Activated CD4-positive, alpha-beta T cell treated with anti-CD3 and anti-CD28 coated beads for 36 hours (primary cell): Measurements from ENCODE around the gene MECP2. TPM values are rescaled to one million over a fixed set of nuclear protein-coding genes. Genes with fewer than 3 reads are reported as not detected.

ENCODE experiments used
- ATAC-seq: fragments of 200-7000 bp; cut with Tn5 transposase; one replicate; pipeline ENCODE4 v1.10.0; 2021; ENCODE audit warnings: mild to moderate bottlenecking, moderate library complexity
- CTCF ChIA-PET: fragments of 350-600 bp; sonication (Branson Sonifier 250); formaldehyde crosslinking; loops from one replicate; lab custom pipeline; 2021; ENCODE audit warnings: antibody characterized with exemption; lab: Charles Lee
- POLR2A ChIA-PET: fragments of 350-600 bp; sonication (Branson Sonifier 250); formaldehyde crosslinking; loops from one replicate; lab custom pipeline; 2021; ENCODE audit warnings: antibody characterized with exemption, inconsistent platforms; lab: Charles Lee
- DNase-seq: peaks from one replicate; pipeline ENCODE4 v3.0.0-alpha.2; 2020
- H3K27ac Mint-ChIP-seq: one replicate; pipeline ENCODE4 v1.8.0; 2021; ENCODE audit warnings: mixed read lengths
- H3K27me3 Mint-ChIP-seq: one replicate; pipeline ENCODE4 v1.8.0; 2021; ENCODE audit warnings: mixed read lengths
- H3K36me3 Mint-ChIP-seq: one replicate; pipeline ENCODE4 v1.8.0; 2021; ENCODE audit warnings: low read depth, mixed read lengths
- H3K4me1 Mint-ChIP-seq: one replicate; pipeline ENCODE4 v1.8.0; 2021; ENCODE audit warnings: mixed read lengths
- H3K4me3 Mint-ChIP-seq: one replicate; pipeline ENCODE4 v1.8.0; 2021; ENCODE audit warnings: mild to moderate bottlenecking, moderate library complexity, mixed read lengths
- H3K9me3 Mint-ChIP-seq: one replicate; pipeline ENCODE4 v1.8.0; 2021; ENCODE audit warnings: low read depth, mixed read lengths
- intact Hi-C, 2 experiments: fragments of 100-400 bp; cut with DNase I in 1 of 2; cut with micrococcal nuclease in 1 of 2; formaldehyde crosslinking; loops; one replicate each; pipeline versions ENCODE4 v1.14.2 to v1.15.1; 2022 to 2024; cut with DNase I, micrococcal nuclease
- total RNA-seq, 2 experiments: library from RNA; stranded (reverse); gene quantifications; one replicate each; pipeline ENCODE4 v1.2.3, GENCODE V29; 2021

MECP2 gene
- total RNA-seq, 2 experiments from 2014 or later = 50.7 to 60.0 TPM

DNA sequence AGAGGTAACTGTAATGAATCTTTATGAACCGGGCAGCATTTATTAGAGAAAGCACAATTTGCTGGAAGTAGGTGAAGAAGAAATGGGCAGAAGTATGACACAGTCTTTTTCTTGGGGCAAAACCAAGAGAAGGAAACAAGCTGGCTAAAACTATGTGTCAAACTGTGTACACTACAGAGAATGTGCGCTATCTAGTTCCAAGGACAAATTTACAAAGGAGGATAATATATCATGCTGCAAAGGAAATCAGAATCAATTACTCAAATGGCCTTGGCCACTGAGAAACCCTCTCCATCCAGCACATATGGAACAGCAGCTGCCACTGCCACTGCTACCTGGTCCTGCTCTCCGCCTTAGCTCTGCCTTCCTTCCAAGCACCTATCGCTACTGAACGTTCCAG lies 17.1 kb upstream of the MECP2 start:
- DNase-seq = no peak
- ATAC-seq = no peak
- Mint-ChIP-seq H3K4me1 (peaks cover 5% of the 10 kb centered on the region), H3K9me3 (no peaks in the 10 kb centered on the region), H3K36me3 (no peaks in the 10 kb centered on the region), H3K27ac (no peak overlapping the region), H3K4me3 (no peak overlapping the region), H3K27me3 (no peaks in the 10 kb centered on the region)
- ChIA-PET CTCF (no interaction called here), POLR2A (no interaction called here)
- intact Hi-C loops = no loop called here

DNA sequence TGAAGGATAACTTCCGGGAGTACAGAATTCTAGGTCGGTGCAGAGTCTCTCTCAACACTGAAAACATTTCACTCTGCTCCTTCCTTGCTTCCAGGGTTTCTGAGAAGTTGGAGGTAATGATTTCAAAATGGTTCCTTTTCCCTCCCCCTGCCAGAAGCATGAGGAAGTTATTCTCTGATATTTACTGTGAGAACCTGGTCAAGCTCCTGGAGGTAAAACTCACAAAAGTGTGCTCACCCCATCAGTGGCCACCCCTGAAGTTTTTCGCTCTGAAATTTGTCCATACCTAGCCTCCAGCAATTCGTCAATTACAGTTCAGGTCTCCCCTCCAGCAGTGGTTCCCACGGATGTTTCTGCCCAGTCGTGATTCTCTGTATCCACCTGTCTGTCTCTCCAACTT lies 16.2 kb upstream of the MECP2 start:
- Mint-ChIP-seq H3K36me3 (no peaks in the 10 kb centered on the region), H3K27ac (no peak overlapping the region), H3K9me3 (no peaks in the 10 kb centered on the region), H3K27me3 (no peaks in the 10 kb centered on the region), H3K4me3 (no peak overlapping the region), H3K4me1 (peaks cover 5% of the 10 kb centered on the region)
- DNase-seq (no peak), ATAC-seq (no peak)
- intact Hi-C loops = no loop called here
- ChIA-PET POLR2A (no interaction called here), CTCF (interaction anchor here (1.0 kb wide), 1 partner anchor 10 kb away, joined by 4 read pairs; no protein-coding TSS in a partner anchor)

DNA sequence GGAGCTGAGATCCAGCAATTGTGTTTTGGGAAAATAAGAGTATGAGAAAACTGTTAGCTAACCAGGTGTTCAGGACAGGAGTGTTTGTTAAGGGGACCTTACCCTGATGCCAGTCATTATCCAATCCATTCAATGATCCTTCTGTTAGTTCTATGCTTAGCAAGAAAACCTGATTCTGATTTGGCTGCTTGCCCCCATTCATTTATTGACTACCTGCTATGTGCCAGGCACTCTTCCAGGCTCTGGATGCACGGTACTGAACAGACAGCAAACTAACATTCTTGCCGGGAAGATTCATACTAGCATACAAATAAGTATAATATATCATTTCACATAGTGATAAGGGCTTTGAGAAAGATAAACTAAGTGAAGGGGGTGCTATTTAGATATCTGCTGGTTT lies 1.0 kb upstream of the MECP2 start:
- intact Hi-C loops = loop anchor here in 1 of 2 experiments (5.0 to 10.0 kb wide), 2 partner anchors 374 to 664 kb away; partner anchors contain the start of genes ABCD1, BCAP31 and DKC1
- Mint-ChIP-seq H3K27ac (peak overlapping the region; percentile 80), H3K36me3 (peaks cover 12% of the 10 kb centered on the region)

DNA sequence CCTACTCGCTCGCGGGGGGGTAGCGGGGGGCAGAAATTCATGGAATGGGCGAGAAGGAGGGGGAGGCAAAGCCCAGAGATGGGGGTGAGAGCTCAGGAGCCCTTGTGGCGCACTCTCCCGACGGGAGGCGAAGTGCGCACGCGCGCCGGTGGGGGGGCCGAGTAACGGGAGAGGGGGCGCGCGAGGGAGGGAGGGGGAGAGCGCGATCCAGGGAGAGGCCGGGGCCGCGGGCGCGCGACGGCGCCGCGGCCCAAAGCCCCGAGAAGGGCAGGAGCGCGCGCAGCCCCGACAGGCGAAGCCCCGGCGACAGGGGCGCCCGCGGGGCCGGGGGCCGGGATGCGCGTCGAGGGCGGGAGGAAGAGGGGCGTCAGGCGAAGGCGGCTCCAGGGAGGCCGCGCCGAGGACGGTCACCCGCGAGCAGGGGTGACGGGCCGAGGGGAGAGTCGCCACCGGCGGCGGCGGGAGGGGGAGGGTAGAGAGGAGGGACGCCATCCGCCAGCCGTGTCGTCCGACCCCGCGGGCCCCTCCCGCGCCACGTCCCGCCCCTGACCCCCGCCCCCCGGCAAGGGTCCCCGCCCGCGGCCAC lies 421 bp downstream of the MECP2 start:
- peaks cover under 1% of the 10 kb centered on the region for H3K27me3 Mint-ChIP-seq
- intact Hi-C loops = loop anchor here in 1 of 2 experiments (1.0 to 10.0 kb wide), 12 partner anchors 39 to 665 kb away; partner anchors contain the start of genes ABCD1, BCAP31, DKC1 and EMD
- H3K4me3 Mint-ChIP-seq = peak overlapping the region; percentile 81
- peaks cover 62% of the 10 kb centered on the region for H3K4me1 Mint-ChIP-seq
- DNase-seq = peak; percentile 78
- ChIA-PET POLR2A (interaction anchor here (1.0 kb wide), 1 partner anchor 130 kb away, joined by 4 read pairs; no protein-coding TSS in a partner anchor), CTCF (interaction anchor here (0.7 kb wide), 1 partner anchor 708 kb away, joined by 3 read pairs; no protein-coding TSS in a partner anchor)
- H3K36me3 Mint-ChIP-seq = peaks cover 12% of the 10 kb centered on the region
- ATAC-seq = peak; percentile 11
- peak overlapping the region; percentile 96 for H3K27ac Mint-ChIP-seq
- no peaks in the 10 kb centered on the region for H3K9me3 Mint-ChIP-seq

More for the DNA sequence above, 1.0 kb upstream of the MECP2 start:
- H3K4me1 Mint-ChIP-seq = peaks cover 53% of the 10 kb centered on the region
- no peaks in the 10 kb centered on the region for H3K9me3 Mint-ChIP-seq
- H3K4me3 Mint-ChIP-seq = peak overlapping the region; percentile 81
- CTCF ChIA-PET = no interaction called here
- POLR2A ChIA-PET = no interaction called here
- no peak for DNase-seq
- peaks cover 2% of the 10 kb centered on the region for H3K27me3 Mint-ChIP-seq
- no peak for ATAC-seq

DNA sequence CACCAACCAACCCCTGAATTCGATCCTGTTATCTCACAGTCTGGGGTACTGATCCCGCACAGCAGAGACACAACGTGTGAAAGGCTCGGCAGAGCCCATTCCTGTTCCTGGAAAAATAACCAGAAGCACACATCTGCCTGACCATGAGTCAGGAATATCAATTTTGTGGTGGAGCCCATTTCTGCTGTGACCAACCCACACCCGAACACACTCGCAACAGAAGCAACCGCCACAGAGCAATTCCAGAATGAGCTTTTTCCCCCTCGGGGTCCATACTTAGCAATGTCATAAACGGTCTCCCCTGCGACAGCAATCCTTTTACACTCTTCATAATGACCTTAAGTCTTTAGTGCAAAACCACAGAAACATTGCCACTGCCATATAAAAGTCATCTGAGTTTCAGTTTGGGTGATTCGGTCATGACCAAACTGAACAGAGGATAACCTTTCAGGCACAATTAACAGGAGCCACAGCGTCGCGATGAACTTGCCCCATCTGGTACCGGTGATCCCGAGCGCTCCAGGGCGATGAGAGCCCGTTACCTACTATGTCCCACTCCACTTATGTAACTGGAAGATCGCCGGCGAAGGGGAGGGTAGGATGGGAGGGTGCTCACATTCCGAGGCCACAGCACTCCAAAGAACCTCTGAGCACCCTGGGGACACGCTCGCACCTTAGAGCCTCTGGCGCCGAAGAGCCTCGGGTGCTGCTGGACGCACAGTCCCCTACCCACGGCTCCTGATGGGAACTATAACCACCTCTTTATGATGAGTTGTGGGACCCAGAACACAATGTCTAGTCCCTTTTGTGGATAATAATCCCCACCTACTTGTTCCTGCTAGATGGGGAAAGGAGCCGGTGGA lies 1.1 kb downstream of the MECP2 start:
- H3K9me3 Mint-ChIP-seq = no peaks in the 10 kb centered on the region
- CTCF ChIA-PET = no interaction called here
- DNase-seq (peak; percentile 40), ATAC-seq (peak; percentile 21)
- POLR2A ChIA-PET = interaction anchor here (1.0 kb wide), 1 partner anchor 9 kb away, joined by 3 read pairs; no protein-coding TSS in a partner anchor
- peaks cover 64% of the 10 kb centered on the region for H3K4me1 Mint-ChIP-seq
- peaks cover 12% of the 10 kb centered on the region for H3K36me3 Mint-ChIP-seq
- intact Hi-C loops = loop anchor here in 1 of 2 experiments (1.0 to 10.0 kb wide), 12 partner anchors 40 to 666 kb away; partner anchors contain the start of genes ABCD1, BCAP31, DKC1 and EMD
- peak overlapping the region; percentile 81 for H3K4me3 Mint-ChIP-seq
- peak overlapping the region; percentile 96 for H3K27ac Mint-ChIP-seq
- no peaks in the 10 kb centered on the region for H3K27me3 Mint-ChIP-seq

DNA sequence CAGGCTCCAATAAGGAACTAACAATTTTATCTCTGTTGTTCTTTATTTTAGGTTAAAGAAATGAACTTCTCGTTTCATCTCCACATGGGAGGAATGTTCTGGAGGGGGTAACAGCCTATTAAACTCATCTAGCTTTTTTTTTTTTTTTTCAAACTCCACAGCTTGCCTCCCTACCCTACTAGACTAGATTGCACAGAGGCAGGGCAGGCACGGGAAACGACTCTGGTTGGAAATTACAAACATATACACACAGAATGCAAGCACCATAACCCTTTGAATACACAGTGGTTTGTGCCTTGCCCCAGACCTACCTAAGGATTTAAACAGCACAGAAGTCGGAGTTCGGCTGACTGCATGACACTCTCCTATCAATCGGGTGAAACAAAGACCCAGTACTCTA lies 2.7 kb downstream of the MECP2 start:
- Mint-ChIP-seq H3K27me3 (no peaks in the 10 kb centered on the region), H3K36me3 (peaks cover 20% of the 10 kb centered on the region), H3K4me3 (peak overlapping the region; percentile 81), H3K4me1 (peaks cover 70% of the 10 kb centered on the region), H3K27ac (peak overlapping the region; percentile 59), H3K9me3 (no peaks in the 10 kb centered on the region)
- ChIA-PET POLR2A (interaction anchor here (0.9 kb wide), 1 partner anchor 12 kb away, joined by 5 read pairs; no protein-coding TSS in a partner anchor), CTCF (no interaction called here)
- intact Hi-C loops = loop anchor here in 1 of 2 experiments (5.0 to 10.0 kb wide), 2 partner anchors 370 to 667 kb away; partner anchors contain the start of genes ABCD1, BCAP31 and DKC1
- DNase-seq (no peak), ATAC-seq (no peak)

DNA sequence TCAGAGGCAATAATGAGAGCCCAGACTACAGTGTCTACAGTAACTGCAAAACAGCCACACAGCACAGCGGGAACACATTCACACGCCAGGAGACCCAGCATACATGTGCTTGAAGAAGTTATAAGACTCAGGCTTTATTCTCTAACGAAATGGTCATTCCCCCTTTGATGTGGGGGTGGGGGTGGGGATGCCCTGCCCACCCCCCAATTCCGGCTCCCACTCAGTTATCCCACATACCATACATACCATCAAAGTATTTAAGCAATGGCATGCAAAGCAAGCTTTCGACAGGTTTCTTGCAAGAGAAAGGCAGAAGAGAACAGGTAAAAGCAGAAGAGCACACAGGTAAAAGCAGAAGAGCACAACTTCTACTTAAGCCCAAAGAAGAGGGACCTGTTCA lies 3.6 kb downstream of the MECP2 start:
- POLR2A ChIA-PET = interaction anchor here (0.9 kb wide), 1 partner anchor 11 kb away, joined by 5 read pairs; no protein-coding TSS in a partner anchor
- intact Hi-C loops = loop anchor here in 1 of 2 experiments (10.0 kb wide), 1 partner anchor 369 kb away; the partner anchor contains the start of genes ABCD1 and BCAP31
- DNase-seq (no peak), ATAC-seq (no peak)
- Mint-ChIP-seq H3K27ac (peak overlapping the region; percentile 59), H3K36me3 (peaks cover 25% of the 10 kb centered on the region), H3K9me3 (no peaks in the 10 kb centered on the region), H3K27me3 (no peaks in the 10 kb centered on the region), H3K4me3 (peak overlapping the region; percentile 81), H3K4me1 (peaks cover 68% of the 10 kb centered on the region)
- CTCF ChIA-PET = interaction anchor here (0.6 kb wide), 1 partner anchor 13 kb away, joined by 4 read pairs; no protein-coding TSS in a partner anchor

DNA sequence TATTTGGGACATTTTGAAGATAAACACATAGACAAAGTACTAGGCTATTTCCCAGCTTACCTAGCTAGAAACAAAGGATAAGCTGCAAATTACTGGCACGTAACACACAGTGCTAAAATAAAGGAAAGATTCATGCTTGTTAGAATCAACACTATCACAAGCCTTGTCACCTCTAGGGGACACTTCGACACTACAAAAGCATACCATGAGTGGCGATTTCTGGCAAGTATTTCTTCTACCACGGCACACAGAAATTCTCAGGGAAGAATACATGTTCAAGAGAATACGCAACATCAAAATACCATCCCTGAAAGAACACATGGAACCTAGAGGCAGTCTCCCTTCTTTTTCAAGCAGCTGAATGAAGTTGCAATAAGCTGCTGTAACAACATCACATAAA lies 5.1 kb downstream of the MECP2 start:
- H3K27ac Mint-ChIP-seq = peak overlapping the region; percentile 79
- peak overlapping the region; percentile 81 for H3K4me3 Mint-ChIP-seq
- CTCF ChIA-PET = interaction anchor here (0.8 to 1.2 kb wide), 6 partner anchors 8 to 50 kb away, joined by 3 to 4 read pairs (median 4); no protein-coding TSS in a partner anchor
- H3K27me3 Mint-ChIP-seq = no peaks in the 10 kb centered on the region
- H3K9me3 Mint-ChIP-seq = no peaks in the 10 kb centered on the region
- ATAC-seq (no peak), DNase-seq (no peak)
- POLR2A ChIA-PET = no interaction called here
- intact Hi-C loops = loop anchor here in 1 of 2 experiments (10.0 kb wide), 1 partner anchor 368 kb away; the partner anchor contains the start of genes ABCD1 and BCAP31
- H3K36me3 Mint-ChIP-seq = peaks cover 30% of the 10 kb centered on the region
- peaks cover 63% of the 10 kb centered on the region for H3K4me1 Mint-ChIP-seq

DNA sequence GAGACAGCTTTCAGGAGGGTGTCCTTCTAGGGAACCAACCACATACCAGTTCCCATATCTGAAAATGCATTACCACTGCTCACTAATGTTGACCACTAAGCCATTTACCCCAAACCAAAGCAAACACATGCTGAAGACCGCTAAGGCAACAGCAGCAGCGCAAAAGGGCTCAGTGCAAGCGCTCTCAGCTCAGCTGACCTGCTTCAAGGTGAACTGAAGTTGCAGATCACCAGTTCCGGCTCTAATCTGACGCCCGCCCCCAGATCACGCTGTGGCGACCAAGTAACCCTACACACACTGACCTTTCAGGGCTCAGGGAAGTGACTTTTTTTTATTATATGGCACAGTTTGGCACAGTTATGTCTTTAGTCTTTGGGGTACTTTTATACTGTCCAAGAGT lies 5.8 kb downstream of the MECP2 start:
- ChIA-PET POLR2A (interaction anchor here (0.6 kb wide), 1 partner anchor 1124 kb away, joined by 3 read pairs; no protein-coding TSS in a partner anchor), CTCF (interaction anchor here (0.8 kb wide), 1 partner anchor 9 kb away, joined by 4 read pairs; no protein-coding TSS in a partner anchor)
- Mint-ChIP-seq H3K27ac (no peak overlapping the region), H3K36me3 (peaks cover 32% of the 10 kb centered on the region), H3K9me3 (no peaks in the 10 kb centered on the region), H3K27me3 (no peaks in the 10 kb centered on the region), H3K4me3 (no peak overlapping the region), H3K4me1 (peaks cover 64% of the 10 kb centered on the region)
- no peak for ATAC-seq
- intact Hi-C loops = loop anchor here in 1 of 2 experiments (10.0 kb wide), 1 partner anchor 367 kb away; the partner anchor contains the start of genes ABCD1 and BCAP31
- peak; percentile 20 for DNase-seq

DNA sequence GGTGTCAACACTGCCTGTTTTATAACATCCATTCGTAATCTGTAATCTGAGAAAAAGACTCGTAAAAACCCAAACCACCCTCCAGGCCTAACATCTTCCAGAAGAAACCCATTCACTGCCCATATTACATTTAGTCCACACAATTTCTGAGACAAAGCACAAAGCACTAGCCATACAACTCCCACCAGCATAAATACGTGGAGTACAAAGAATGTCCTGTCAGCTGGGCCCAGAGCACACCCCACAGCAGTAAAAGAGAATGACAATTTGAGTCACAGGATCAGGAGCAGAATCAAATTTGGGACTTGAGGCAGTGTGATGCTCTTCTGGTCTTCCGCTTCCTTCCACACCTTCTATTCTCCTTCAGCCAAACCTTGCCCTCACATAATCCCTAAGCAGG lies 6.8 kb downstream of the MECP2 start:
- Mint-ChIP-seq H3K27me3 (no peaks in the 10 kb centered on the region), H3K9me3 (no peaks in the 10 kb centered on the region), H3K27ac (peak overlapping the region; percentile 70), H3K4me1 (peaks cover 58% of the 10 kb centered on the region), H3K36me3 (peaks cover 26% of the 10 kb centered on the region), H3K4me3 (no peak overlapping the region)
- ATAC-seq (no peak), DNase-seq (no peak)
- ChIA-PET POLR2A (no interaction called here), CTCF (interaction anchor here (0.6 kb wide), 1 partner anchor 28 kb away, joined by 3 read pairs; no protein-coding TSS in a partner anchor)
- intact Hi-C loops = loop anchor here in 1 of 2 experiments (10.0 kb wide), 1 partner anchor 366 kb away; the partner anchor contains the start of genes ABCD1 and BCAP31
